NT2/D1 (cell line): ENCODE measurements around the gene HOXD10.

Experiments
- YY1 ChIP-seq: IDR thresholded peaks from 2 replicates; pipeline ENCODE4 v1.6.1; 2011; ENCODE audit not compliant: insufficient read length, insufficient read depth
- ZNF274 ChIP-seq: IDR thresholded peaks from 2 replicates; pipeline ENCODE4 v1.6.1; 2011; ENCODE audit warnings: mild to moderate bottlenecking, low read depth, low read length

DNA sequence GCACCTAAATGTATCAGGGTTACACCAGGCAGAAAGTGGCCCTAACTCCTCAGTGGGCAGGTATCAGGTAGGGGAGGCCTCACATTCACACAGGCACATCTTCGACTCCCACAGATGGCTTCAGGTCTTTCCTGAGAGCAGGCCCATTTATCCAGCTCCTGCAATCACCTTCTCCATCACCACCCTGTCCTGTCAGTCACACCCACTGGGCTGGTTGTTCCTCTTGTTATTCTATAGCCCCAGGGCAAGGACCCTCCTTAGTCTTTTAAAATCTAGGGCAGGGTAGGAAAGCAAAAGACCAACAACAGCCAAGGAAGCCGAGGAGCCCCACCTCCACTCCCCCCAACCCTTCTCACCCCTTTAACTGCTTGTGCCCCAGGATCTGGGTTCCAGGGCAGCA lies 25.7 kb downstream of the HOXD10 start:
- TF ChIP-seq YY1 (no peak), ZNF274 (no peak)
